ENCODE data around the gene CEP19.

CEP19 gene

GRCh38 chr3:196708467-196708866 is 3.6 kb downstream of the CEP19 start:
- DNase-seq (ENCODE audit: low spot score) = no peak

- no peak for DNase-seq (ENCODE audit: low spot score)
These were observed 4.5 kb downstream of the CEP19 start for GRCh38 chr3:196707566-196707965.

DNA sequence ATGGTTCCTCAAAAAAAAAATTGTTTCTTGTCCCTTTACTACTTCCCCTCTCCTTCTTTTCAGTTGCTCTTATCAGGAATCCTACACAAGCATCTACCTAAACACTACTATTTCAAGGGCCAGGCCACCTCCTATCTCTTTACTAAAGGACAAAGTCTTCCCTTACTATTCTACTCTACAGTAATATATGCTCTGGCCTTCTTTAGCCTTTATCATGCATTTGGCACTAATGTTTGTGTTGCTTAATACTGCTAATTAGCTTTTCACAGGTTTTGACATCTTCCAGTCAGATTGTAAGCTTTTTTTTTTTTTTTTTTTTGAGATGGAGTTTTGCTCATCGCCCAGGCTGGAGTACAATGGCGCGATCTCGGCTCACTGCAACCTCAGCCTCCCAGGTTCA is 5.3 kb downstream of the CEP19 start:
- DNase-seq (ENCODE audit: low spot score) = no peak

- DNase-seq (ENCODE audit: low spot score) = no peak
These were observed 5.7 kb downstream of the CEP19 start for GRCh38 chr3:196706327-196706726.

- no peak for DNase-seq (ENCODE audit: low spot score)
These were observed 11.2 kb downstream of the CEP19 start for GRCh38 chr3:196700801-196701200.

GRCh38 chr3:196699749-196700148 is 12.3 kb downstream of the CEP19 start:
- DNase-seq (ENCODE audit: low spot score) = no peak

DNA sequence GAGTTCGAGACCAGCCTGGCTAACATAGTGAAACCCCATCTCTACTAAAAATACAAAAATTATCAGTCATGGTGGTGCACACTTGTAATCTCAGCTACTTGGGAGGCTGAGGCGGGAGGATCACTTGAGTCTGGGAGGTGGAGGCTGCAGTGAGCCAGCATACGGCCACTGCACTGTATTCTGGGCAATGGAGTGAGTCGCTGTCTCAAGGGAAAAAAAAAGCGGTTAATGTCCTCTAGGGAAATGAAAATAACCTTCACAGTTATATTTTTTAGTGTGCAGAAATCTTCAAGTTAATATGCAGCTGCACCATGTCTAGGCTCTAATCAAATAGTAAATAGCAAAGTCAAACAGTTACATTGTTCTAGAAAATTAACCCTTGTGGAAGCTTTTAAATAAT is 14.8 kb downstream of the CEP19 start:
- no peak for DNase-seq (ENCODE audit: low spot score)

DNA sequence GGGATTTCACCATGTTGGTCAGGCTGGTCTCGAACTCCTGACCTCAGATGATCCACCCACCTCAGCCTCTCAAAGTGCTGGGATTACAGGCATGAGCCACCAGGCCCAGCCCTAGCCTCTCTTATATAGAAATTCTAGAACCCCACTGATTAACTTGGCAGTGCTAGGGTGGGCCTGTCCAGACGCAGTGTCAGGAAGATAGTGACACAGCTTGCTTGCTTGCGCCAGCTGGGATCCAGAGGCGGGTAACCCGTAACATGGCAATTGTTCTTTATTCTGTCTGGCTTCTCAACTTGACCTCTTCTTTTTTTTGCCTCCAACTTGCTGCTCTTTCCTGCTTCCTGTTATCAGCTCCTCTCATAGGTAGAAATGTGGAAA is 16.2 kb downstream of the CEP19 start:
- DNase-seq (ENCODE audit: low spot score) = no peak

GRCh38 chr3:196694941-196695848 is 16.9 kb downstream of the CEP19 start:
- no peak for DNase-seq (ENCODE audit: low spot score)

GRCh38 chr3:196694202-196694638 is 17.8 kb downstream of the CEP19 start:
- no peak for DNase-seq (ENCODE audit: low spot score)

GRCh38 chr3:196691386-196691785 is 20.7 kb downstream of the CEP19 start:
- no peak for DNase-seq (ENCODE audit: low spot score)

DNA sequence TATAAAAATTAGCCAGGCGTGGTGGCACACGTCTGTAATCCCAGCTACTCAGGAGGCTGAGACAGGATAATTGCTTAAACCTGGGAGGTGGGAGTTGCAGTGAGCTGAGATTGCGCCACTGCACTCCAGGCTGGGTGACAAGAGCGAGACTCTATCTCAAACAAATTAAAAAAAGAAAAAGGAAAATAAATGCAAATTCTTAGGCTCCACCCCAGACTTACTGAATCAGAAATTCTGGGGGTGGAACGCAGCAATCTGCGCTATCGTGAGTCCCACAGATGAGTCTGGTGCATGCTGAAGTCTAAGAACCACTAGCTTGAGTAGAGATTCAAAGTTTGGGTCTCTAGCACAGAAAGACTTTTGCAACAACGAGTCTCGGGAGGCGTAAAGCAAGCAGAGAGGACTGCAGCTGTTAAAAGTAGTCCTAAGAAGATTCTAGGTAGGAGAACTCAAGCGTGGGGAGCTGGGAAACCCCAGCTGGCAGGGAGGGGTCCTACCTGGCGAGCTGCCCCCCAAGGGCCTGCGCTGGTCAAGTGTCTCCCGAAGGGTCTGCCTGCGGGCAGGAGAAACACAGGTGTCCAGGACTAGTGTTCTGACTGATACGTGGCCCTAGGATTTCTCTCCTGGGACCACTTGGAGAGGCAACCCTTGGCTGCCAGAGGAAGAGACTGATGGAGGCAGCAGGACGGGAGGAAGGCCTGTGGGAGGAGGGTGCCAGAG is 21.9 kb downstream of the CEP19 start:
- DNase-seq (ENCODE audit: low spot score) = no peak

DNA sequence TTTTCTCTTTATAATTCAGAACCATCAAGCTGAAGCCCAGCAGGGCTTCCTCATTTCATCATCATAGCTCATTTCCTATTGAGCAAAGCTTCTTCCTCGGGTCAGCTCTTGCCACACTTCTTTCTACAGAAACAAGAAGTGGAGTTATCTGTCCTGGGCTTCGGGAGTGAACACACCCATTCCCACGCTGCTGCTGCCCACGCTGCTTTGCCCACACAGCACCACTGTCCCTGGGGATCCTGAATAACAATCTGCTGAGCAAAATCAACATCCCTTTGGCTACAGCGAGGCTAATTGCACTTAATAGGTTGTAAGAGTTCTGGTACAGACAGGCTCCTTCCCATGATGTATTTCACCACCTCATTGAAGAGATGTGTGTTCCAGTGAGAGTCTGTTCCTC is 23.7 kb downstream of the CEP19 start:
- DNase-seq (ENCODE audit: low spot score) = peak; percentile 31

DNA sequence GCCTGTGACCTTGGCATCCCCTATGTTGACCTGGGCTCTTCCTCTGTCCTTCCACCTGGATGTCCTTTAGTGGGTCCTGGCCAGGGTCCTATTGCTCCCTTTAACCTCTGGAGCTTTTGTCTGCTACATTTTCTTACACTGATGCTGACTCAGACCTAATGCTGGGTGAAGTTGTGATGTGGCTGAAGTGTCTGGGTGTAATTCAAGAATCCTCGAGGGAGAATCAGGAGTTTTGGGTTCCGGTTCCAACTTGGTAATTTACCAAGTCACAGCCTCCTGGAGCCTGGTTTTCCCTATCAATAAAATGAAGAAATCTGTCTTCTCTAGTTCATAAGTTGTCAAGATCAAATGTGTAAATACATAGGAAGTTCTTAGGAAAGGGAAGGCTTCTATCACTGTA is 25.6 kb downstream of the CEP19 start:
- DNase-seq (ENCODE audit: low spot score) = no peak

- DNase-seq (ENCODE audit: low spot score) = peak; percentile 57
These were observed 27.3 kb downstream of the CEP19 start for GRCh38 chr3:196684548-196685407.

GRCh38 chr3:196677931-196678330 is 34.1 kb downstream of the CEP19 start:
- DNase-seq (ENCODE audit: low spot score) = no peak

DNA sequence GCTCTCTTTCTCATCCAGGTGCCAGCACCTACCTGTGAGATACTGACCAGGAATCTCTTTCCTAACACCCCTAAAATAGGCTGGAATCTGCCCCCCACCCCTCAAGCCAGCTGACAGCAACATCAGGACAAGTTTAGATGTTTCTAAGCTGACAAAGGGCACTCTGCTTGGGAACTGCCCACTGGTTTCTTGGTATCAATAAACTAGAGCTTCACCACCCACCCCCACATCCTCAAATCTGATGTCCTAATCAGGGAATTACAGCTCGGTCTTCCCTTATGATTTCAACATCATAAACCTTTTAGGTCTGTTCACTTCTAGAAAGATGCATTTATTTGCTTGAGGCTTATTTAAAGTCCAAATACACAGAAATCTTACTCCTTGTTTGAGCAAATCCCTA is 34.7 kb downstream of the CEP19 start:
- DNase-seq (ENCODE audit: low spot score) = no peak

GRCh38 chr3:196673632-196674031 is 38.4 kb downstream of the CEP19 start:
- DNase-seq (ENCODE audit: low spot score) = no peak

- DNase-seq (ENCODE audit: low spot score) = no peak
These were observed 41.7 kb downstream of the CEP19 start for GRCh38 chr3:196670339-196670738.

DNA sequence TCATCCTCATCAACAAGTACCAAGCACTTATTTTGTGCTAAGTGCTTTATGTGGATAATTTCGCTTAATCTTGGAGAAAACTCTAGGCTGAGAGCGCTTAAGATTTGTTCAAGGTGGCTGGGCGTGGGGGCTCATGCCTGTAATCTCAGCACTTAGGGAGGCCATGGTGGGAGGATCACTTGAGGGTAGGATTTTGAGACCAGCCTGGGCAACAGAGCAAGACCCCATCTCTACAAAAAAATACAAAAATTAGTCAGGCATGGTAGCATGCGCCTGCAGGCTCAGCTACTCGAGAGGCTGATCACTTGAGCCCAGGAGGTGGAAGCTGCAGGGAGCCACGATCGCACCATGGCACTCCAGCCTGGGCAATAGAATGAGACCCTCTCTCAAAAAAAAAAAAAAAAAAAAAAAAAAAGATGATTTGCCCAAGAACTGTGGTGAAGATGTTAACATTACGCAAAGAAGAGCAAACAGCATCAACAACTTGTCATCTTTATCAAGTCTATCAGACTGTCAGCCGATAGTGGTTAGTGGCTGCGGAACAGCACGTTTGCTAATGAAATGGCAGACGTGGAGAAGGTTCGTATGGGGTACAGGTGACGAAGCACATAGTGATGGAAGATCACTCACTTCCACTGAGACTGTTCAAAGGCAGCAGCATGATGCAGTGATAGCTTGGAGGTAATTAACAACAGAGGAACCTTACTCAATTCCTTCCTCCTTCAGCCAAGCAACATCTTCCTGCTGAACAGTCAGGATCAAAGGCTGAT is 44.8 kb downstream of the CEP19 start:
- DNase-seq (ENCODE audit: low spot score) = no peak

DNA sequence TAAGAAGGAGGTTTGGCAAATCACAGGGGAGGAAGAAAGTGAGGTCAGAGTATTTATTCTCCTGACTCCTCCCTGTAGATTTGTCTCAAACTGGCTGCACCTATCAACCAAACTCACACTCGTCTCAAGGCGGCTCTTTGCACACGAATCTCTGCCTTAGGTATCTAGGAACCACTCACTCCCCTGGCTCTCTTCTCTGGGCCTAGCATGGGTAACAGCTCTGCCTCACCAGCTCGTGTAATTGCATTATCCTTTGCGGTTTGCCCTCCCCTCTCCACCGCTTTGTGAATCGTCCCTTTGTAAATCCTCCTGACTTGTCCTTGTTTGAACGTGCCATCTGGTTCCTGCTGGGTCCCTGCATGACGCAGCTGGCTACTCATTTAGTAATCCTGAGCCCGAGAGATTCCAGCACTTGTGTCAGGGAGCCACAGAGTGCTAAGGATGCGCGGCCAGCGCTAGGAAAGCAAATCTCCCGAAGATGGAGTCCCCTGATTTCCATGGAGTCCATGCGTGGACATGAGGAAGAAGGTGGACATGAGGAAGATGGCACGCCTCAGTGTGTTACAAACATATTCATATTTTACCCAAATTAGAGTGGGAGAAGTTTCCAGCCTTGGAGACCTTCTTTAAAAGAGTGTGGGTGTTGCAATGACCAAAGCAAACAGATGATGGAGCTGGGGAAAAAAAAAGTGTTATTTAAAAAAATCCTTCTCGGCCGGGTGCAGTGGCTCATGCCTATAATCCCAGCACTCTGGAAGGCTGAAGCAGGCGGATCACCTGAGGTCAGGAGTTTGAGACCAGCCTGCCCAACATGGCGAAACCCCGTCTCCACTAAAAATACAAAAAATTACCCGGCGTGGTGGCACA is 45.8 kb downstream of the CEP19 start:
- peak; percentile 41 for DNase-seq (ENCODE audit: low spot score)

All from globus pallidus (tissue), 1 donor.